GM19099 (cell line): ENCODE data around the gene KLHL8.

ENCODE experiments used
- POLR2A ChIP-seq: IDR thresholded peaks from 3 replicates; pipeline ENCODE4 v1.6.1; 2011; ENCODE audit warnings: low read depth; ENCODE audit not compliant: insufficient read length; ENCODE audit errors: extremely low read depth

The KLHL8 gene

DNA sequence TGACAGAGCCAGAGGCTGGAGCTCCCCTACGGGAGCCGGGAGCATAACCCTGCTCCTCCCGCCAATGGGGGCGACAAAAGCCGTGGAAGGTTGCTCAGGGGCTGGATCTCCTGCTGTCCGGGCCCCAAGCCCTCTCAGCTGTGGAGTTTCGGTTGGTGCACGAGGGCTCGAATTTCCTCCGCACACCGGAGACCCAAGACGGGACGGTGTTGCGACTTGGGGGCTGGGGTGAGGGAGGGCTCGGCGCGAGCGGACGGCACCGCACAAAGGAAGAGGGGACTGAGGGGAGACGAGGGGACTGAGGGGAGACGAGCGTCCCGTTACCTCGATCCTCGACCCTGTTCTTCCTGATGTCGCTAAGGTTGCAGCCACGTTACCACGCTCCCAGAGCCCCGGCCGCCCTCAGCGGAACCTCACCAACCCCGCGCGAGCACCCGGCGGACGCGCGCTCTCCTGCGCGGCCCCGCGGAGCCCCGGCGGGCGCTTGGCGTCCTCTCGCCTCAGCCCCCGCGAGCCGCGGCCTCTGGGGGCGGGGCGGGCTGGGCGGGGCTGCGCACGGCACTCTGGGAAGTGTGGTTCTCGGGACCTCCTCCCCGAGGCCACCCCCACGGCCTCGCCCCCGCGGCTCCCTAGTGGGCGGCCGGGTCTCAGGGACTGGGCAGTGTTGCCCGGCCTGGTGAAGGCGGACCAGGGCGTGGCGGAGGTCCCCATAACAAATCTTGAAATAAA, at the start of gene KLHL8:
KLHL8 (minus strand) TSS at position 525 of the 729 bp plus-strand sequence. CDS start 25,079 bp downstream, outside the sequence.
- TF ChIP-seq POLR2A: peak; percentile 97

DNA sequence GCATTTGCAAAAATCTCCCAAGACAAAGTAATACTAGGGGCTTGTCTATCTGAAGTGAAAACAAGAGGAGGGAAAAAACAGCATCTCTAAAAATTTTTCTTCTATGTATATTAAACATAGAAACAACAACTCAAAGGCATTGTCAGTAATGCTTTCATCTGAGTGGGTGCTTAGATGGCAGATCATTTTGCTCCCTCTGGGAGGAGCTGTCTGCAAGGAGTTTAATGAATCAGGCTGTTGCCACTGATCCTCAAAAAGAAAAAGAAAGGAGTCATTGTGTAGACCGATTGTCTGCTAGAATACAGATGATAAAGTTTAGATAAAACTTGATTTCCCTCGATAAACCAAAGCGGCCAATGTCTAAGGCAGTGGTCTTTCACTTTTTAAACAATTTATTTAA, 49.7 kb upstream of the KLHL8 start:
- TF ChIP-seq POLR2A: no peak

DNA sequence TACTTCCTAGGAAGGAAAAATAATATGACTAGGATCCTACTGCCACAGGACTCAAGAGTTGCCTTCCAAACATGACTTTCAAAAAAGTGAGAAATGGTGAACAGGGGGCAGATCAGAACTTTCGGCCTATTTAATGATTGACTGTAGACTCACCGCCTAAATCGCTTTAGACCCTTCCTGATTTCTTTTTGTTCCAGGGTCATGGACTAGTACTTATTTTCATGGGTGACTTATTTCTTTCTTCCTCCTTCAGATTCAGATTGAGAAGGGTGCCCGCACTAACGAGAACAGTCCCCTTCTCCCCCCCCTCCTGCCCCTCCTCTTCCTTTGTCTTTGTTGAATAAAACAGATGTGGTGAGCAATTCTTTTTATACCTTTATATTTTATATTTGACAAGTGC, 48.0 kb upstream of the KLHL8 start:
- no peak for TF ChIP-seq POLR2A

DNA sequence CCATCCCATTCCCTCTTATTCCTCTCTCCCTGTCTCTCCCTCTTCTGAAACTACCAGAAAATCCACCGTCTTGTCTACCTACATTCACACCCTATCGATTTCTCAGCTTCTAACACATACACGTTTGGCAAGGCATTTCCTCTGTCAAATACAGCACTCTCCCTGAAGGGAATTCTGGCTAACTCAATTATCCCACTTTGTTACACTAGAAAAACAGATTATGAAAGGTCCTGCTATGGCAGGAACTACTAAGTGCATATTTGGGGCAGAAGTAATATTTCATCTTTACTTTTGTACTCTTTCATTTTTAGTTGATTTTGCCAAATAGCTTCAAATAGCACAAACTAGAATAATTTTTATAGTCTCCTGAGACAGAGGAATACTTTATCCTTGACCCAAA, 46.6 kb upstream of the KLHL8 start:
- TF ChIP-seq POLR2A: no peak

DNA sequence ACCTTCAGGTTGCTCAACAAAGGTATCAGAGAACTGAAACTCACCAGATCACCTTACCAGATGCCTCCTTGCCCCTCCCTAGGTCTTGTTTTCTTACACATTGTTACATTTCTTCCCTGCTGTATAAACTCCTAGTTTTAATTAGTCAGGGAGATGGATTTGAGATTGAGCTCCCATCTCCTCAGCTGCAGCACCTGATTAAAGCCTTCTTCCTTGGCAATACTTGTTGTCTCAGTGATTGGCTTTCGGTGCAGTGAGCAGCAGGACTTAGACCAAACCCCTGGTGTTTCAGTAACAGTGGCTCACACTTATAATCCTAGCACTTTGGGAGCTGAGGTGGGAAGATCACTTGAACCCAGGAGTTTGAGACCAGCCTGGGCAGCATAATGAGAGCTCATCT, 42.5 kb upstream of the KLHL8 start:
- no peak for TF ChIP-seq POLR2A

DNA sequence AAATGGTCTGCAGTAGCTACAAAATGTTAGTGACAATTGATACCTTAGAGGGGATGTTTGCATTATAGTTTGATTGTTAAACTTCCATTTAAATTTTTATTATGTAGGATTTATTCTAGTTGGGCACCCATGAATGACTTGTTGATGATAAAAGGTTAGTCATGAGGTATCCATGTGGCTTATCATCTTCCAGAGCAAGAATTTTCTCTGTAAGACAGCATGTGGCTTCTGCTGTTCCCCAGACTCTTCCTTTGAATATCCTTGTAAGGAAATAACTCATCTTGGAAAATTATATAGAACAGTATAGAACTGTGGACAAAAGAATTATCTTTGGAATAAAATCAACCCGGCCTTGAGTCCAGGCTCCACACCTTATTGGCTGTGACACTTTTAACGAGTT, 40.1 kb upstream of the KLHL8 start:
- TF ChIP-seq POLR2A: no peak

DNA sequence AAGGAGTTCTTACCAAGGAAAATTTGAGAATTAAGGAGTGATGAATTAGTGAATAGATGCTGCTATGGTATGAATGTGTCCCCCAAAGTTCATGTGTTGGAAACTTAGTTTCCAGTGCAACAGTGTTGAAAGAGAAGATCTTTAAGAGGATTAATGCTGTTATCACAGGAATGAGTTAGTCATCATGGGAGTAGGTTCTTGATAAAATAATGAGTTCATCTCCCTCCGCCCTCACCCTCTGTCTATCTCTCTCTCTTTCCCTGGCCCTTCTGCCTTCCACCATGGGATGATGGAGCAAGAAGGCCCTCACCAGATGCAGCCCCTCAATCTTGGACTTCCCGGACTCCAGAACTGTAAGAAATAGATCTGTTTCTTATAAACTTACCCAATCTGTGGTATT, 38.3 kb upstream of the KLHL8 start:
- TF ChIP-seq POLR2A: no peak

DNA sequence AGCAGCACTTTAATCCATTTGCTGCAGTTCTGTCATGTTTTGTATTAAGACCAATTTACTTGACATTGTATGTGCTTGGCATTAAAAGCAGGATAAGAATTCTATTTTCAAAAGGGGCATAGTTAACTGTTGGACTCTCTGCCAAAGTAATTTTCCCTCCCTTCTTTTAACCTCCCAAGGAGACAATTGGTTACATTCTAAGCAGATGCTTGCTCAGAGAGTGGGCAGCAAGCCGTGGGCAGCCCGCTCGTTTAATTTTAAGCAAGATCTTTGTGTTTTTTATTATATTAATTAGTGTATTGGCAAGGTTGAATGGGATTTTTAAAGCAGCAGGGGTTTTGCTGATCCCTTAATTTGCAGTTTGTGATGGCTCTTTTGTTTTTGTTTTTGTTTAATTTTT, 37.1 kb upstream of the KLHL8 start:
- TF ChIP-seq POLR2A: no peak

DNA sequence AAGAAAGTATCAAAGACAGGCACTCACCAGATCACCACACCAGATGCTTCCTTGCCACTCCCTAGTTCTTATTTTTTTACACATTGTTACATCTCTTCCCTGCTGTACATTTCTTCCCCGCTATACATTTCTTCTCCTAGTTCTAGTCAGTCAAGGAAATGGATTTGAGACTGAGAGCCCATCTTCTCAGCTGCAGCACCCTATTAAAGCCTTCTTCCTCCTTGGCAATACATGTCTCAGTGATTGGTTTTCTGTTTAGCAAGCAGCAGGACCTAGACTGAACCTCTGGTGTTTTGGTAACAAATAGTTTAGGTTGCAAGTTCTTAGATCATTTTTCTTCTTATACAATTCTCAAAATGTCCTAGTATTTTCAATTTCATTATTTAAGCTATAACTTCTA, 35.3 kb upstream of the KLHL8 start:
- TF ChIP-seq POLR2A: no peak

DNA sequence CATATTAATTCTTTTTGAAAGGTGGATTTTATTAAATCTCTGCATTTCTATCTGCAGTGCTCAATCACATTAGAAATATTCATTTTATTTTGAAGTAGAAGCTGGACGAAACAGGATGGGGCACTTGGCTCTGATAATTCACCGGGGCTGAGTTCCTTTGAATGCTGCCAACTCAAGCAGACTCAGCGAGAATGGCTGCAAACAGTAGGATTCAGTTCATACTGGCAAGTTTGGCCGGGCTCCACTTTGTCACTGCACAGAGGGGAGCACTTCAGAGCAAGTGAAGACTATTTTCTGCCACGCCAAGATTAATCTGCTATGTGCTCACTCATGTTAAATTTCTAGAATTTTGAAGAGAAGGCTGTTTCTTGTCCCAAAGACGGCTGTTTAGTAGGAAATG, 30.7 kb upstream of the KLHL8 start:
- TF ChIP-seq POLR2A: no peak

DNA sequence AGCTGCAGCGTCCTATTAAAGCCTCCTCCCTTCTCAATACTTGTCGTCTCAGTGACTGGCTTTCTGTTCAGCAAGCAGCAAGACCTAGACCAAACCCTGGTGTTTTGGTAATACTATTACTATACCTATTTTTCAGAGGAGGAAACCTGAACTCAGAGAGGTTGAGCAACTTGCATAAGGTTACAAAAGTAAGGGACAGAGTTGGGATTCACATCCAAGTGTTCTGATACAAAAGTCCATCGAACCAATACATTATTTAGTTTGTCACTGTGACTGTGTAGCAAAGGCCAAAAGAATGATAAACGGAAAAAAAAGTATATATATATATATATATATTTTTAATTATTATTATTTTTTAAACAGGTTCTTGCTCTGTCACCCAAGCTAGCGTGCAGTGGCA, 29.9 kb upstream of the KLHL8 start:
- no peak for TF ChIP-seq POLR2A

DNA sequence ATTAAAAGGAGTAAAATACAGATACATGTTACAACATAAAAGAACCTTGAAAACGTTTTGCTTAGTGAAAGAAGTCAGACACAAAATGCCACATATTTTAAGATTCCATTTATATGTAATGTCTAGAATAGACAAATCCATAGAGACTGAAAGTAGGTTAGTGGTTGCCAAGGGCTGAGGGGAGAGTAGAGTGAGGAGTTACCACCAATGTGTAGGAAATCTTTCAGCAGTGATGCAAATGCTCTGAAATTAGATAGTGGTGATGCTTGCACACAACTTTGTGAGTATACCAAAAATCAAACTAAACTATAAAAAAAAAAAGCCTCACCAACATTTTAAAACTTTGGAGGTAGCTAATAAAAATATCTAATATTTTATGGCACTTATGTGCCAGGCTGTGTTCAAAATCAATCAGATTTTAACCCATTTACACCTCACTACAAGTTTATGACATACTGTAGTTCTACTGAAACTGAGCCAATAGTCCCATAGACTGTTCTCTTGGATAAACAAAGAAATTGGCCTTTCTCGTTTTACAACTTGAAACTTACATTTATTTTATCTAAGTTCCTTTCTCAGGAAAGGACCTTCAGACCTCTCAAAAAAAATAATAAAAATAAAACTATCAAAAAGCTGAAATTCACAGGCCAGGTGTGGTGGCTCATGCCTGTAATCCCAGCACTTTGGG, 29.1 kb upstream of the KLHL8 start:
- no peak for TF ChIP-seq POLR2A

DNA sequence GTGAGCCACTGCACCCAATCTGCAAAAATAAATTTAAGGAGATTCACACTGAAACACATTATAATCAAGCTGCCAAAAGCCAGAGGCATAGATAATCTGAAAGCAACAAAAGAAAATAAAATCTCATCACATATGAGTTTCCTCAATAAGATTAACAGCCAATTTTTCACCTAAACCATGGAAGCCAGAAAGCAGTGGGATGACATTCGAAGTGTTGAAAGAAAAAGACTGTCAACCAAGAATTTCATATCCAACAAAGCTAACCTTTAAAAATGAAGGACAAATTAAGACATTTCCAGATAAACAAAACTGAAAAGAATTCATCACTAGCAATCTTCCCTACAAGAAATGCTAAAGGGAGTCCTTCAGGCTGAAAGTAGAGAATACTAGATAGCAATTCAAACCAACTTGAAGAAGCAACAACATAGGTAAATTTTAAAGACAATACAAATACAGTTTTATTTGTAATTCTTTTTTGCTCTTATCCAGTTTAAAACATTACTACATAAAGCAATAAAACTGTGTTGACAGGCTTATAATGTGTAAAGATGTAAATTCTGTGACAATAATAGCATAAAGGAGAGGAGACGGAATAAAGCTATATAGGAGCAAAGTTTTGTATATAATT, 23.1 kb upstream of the KLHL8 start:
- TF ChIP-seq POLR2A: no peak

DNA sequence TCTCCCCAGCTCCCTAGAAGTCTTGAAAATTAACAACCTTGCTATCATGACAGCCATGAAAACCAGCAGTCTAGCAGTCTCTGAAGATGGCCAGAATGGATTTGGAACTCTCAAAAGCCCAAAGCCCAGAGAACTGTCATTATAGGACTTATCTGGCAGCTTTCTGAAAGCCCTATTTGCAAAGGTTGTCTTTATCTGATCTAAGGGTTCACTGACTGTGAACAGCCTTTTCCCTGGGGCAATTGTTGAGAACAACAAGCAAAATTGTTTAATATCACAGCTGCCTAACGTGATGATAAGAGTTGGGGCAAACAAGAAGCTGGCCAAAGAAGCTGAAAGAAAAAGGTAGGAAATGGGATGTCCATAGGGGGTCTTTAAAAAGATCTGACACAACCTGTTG, 20.9 kb upstream of the KLHL8 start:
- no peak for TF ChIP-seq POLR2A

DNA sequence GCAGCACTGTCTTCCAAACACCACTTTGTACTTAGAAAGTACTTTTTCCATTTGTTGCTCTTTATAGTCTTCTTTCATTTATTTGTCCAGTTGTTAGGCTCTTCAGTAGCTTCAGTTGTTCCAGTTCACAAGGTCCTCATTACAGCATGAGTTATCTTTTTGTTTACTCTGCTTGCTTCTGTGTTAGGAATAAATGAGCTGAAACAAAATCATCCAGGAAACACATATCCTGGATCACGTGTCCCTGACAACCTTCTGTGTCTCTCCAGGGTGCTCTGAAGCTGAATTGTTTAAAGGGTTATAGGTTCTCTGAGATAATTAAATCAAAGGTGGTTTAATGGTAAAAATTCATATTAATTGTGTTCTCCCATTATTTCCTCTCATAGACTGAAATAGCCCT, 19.9 kb upstream of the KLHL8 start:
- TF ChIP-seq POLR2A: no peak

DNA sequence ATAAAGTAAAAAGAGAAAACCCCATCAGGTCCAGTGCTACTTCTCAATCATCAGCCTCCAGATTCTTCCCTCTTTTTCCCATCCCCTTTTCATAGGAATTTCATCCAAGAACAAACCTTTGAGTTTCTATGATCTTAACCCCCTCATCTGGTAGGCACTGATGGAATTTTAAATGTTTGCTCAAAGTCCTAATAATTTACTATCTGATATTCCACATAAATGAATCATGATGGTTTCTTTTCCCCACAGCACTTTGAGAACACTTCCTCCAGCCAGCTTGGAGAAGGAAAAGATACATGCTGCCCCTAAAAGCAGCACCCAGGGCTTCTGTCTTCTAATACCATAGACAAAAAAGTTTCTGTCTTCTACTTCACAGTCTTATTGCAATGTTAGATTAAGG, 19.4 kb upstream of the KLHL8 start:
- no peak for TF ChIP-seq POLR2A

DNA sequence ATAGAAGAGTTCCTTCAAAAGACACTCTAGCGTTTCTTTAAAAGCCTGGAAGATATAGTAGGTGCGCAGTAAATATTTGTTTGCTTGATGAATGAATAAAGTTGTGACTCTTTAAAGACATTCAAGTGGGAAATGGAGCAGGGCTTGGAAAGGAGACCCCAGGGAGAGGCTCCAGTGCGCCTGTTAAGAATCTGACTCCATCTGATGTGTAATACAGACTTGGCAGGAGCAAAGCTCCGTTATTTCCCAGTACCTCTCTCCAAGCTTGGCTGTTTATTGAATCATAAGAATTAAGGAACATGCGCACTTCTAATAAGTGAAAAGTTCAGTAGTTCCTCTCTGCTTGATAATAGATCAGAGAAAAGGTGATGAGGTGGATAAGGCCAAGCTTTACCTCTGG, 18.8 kb upstream of the KLHL8 start:
- TF ChIP-seq POLR2A: no peak

DNA sequence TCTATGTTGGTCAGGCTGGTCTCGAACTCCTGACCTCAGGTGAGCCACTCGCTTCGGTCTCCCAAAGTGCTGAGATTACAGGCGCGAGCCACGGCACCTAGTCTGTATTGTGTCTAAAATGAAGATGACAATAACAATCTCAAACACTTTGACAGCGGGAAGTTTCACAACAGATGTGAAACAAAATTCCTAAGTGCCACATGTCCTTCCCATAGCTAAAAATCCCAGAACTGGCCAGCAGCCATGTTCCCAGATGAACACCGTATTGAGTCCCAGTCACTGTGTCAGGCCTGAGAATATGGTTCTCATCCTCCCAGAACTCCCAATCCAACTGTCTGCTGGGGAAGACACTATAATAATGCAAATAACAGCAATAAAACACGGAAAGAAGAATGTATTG, 16.4 kb upstream of the KLHL8 start:
- TF ChIP-seq POLR2A: no peak
